Vagina (tissue), 2 donors: ENCODE results near the gene PDIA3.
"Not testable (repeated sequence)": the region's sequence is repeated elsewhere in the genome, so short reads cannot be mapped to it uniquely, and the experiment has no call there.

Experiments used
- CTCF ChIP-seq, 3 experiments: fragments of 450-650 bp in 2 of 3; fragments of 200-600 bp in 1 of 3; sonication (generic) in 1 of 3; IDR thresholded peaks; one replicate each; pipeline ENCODE4 v1.5.1; 2017 to 2019; ENCODE audit warnings: antibody characterized with exemption in 3 of 3, mild to moderate bottlenecking in 2 of 3, moderate library complexity in 2 of 3
- POLR2A ChIP-seq, 2 donors: fragments of 450-650 bp; IDR thresholded peaks; one replicate each; pipeline ENCODE4 v1.6.1; 2017; ENCODE audit warnings: antibody characterized with exemption in 2 of 2, mild to moderate bottlenecking in 2 of 2, moderate library complexity in 2 of 2
- POLR2AphosphoS5 ChIP-seq, 2 donors: sonication (generic); formaldehyde crosslinking; IDR thresholded peaks; one replicate each; pipeline ENCODE4 v1.9.0; 2017; ENCODE audit warnings: antibody characterized with exemption in 2 of 2, mild to moderate bottlenecking in 2 of 2, low read depth in 1 of 2; ENCODE audit not compliant: insufficient read depth in 1 of 2

GRCh38 chr15:43746903-43747309 is 668 bp downstream of the PDIA3 start:
- TF ChIP-seq POLR2A (IDR thresholded peaks at IDR 0.05); CTCF (IDR thresholded peaks at IDR 0.05); POLR2AphosphoS5 (IDR thresholded peaks at IDR 0.05; ENCODE audit: insufficient read depth in 1 of 2, low read depth in 1 of 2): not testable (repeated sequence)
